SH-SY5Y (cell line): ENCODE measurements around the gene CLCF1.

Experiments used
- GATA2 ChIP-seq: IDR thresholded peaks from 2 replicates; pipeline ENCODE4 v1.6.1; 2011; ENCODE audit warnings: mild to moderate bottlenecking, low read depth, low read length
- GATA3 ChIP-seq: IDR thresholded peaks from 2 replicates; pipeline ENCODE4 v1.6.1; 2011; ENCODE audit warnings: low read depth, mild to moderate bottlenecking, low read length, moderate library complexity

Gene CLCF1

GRCh38 chr11:67372993-67373647 lies at the start of gene CLCF1:
Gene CLCF1, minus strand, starts transcription at chr11:67373598. Its CDS starts 59 bp downstream, at chr11:67373539.
- TF ChIP-seq GATA3 (no peak), GATA2 (no peak)

- TF ChIP-seq GATA3 (no peak), GATA2 (no peak)
Observed at GRCh38 chr11:67422891-67423290, 49.5 kb upstream of the CLCF1 start.

DNA sequence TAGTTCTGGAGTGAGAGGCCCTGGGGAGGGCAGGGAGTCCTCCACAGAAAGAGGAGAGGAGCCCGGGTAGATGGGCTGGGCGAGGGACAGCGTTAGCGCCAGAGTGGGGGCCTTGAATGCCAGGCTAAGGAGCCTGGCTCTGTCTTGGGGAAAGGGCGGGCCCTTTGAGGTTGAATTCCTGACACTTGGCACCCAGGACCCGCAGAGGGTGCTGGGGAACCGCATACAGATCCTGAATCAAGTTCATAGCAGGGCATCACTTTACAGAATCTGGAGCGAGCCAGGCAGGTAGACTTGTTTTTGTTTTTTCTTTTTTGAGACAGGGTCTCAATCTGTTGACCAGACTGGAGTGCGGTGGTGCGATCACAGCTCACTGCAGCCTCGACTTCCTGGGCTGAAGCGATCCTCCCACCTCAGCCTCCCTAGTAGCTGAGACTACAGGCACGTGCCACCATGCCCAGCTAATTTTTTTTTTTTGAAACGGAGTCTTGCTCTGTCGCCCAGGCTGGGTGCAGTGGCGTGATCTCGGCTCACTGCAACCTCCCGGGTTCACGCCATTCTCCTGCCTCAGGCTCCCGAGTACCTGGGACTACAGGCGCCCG lies 48.1 kb upstream of the CLCF1 start:
- no peak for TF ChIP-seq GATA3
- no peak for TF ChIP-seq GATA2

DNA sequence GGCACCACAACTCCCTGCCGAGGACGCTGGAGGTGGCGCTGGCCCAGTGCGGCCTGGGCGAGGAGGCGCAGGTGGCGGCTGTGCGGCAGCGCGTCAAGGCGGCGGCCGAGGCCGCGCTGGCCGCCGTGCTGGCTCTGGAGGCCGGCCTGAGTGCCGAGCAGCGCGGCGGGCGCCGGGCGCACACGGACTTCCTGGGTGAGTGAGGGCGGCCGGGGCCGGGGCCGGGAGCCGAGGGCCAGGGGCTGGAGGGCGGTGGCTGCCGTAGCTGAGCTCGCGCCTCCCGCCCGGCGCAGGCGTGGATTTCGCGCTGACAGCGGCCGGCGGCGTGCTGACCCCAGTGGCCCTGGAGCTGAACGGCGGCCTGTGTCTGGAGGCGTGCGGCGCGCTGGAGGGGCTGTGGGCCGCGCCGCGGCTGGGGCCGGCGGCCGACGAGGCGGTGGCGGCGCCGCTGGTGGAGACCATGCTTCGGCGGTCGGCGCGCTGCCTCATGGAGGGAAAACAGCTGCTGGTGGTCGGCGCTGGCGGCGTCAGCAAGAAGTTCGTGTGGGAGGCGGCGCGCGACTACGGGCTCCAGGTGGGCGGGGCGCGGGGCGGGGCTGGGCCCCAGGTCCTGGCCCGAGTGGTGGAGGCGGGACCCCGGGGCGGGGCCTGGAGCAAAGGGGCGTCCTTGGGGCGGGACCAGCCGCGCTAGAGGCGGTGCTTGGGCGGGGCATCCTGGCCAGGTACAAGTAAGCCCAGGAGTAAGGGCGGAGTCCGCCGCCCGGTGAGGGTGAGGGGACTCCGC lies 47.4 kb upstream of the CLCF1 start:
- TF ChIP-seq GATA2: no peak
- no peak for TF ChIP-seq GATA3

DNA sequence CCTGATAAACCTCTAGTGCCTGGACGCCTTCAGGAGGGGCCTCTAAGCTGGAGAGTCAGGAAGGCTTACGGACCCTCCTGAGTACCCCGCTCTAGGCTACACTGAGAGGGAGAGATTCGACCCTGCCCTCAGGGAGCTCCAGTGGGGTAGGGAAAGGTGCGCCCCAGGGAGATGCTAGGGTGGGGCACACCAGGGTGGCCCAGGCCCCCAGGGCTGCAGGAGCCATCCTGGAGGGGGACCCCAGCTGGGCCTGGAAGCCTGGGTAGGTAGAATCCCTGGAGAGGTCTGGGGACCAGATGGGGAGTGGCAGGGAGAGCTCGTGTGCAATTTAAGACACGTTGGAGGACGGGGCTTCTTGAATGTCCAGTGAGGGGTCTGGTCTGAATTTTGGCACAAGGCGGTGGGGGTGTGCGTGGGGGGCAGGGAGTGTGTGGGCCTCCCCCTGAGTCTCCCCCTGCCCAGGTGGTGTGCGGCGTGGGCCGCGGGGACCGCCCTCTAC lies 46.8 kb upstream of the CLCF1 start:
- TF ChIP-seq GATA3: no peak
- TF ChIP-seq GATA2: no peak

DNA sequence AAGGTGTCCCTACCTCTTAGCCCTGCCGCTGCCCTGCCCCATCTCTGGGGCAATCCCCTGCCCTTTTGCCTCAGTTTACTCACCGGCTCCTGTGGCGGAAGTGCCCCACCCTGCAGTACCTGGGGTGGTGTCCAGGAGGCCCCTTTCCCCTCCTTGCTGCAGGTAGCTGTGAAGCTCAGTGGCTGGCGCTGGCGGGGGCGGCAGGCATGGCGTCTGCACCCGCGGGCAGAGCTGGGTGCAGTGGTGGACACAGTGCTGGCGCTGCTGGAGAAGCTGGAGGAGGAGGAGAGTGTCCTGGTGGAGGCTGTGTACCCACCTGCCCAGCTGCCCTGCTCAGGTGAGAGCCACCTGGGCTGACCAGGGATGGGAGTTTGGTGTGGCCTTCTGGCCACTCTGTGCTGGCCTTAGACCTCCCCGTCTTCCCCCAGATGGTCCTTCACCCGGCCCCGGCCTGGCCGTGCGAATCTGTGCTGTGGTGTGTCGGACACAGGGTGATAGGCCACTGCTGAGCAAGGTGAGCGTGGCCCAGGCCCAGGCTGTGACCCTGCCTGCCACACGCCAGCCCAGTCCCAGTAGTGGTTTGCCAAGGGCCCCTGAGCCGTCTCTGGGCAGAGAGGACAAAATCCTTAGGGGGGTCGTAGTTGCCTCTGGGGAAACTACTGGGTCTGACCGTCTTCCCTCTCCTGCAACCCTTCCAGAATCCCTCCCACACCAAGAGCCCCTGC lies 46.1 kb upstream of the CLCF1 start:
- TF ChIP-seq GATA2 (no peak), GATA3 (no peak)

DNA sequence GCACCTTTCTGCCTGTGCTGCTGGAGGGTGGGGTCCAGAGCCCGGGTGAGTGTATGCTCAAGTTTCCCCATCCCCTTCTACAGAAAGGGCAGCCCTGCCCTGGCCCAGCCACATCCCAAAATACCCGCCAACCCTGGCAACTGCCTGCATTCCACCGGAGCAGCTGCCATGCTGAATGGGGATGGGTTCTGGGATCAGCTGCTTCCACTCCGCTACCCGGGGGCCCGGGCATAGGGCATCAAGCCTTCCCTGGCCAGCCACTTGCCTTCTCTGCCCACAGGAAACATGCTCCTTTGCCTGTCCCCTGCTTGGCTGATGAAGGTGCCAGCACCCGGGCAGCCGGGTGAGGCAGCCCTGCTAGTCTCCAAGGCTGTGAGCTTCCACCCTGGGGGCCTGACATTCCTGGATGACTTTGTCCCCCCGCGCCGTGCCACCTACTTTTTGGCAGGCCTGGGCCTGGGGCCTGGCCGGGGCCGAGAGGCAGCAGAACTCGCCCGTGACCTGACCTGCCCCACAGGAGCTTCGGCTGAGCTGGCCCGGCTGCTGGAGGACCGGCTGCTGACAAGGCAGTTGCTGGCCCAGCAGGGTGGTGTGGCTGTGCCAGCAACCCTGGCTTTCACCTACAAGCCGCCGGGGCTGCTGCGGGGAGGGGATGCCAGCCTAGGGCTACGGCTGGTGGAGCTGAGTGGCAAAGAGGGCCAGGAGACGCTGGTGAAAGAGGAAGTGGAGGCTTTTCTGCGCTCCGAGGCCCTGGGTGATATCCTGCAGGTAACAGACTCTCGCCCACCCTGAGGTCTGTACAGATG lies 45.3 kb upstream of the CLCF1 start:
- no peak for TF ChIP-seq GATA3
- TF ChIP-seq GATA2: no peak

- TF ChIP-seq GATA2 (no peak), GATA3 (no peak)
Observed at GRCh38 chr11:67417425-67417824, 44.0 kb upstream of the CLCF1 start.

- no peak for TF ChIP-seq GATA3
- TF ChIP-seq GATA2: no peak
Observed at GRCh38 chr11:67416416-67417335, 43.3 kb upstream of the CLCF1 start.

- TF ChIP-seq GATA2 (no peak), GATA3 (no peak)
Observed at GRCh38 chr11:67415501-67416304, 42.3 kb upstream of the CLCF1 start, which contains the start of gene CARNS1. Gene CARNS1, plus strand, starts transcription at chr11:67415678. Its CDS starts 522 bp downstream, at chr11:67416200.

DNA sequence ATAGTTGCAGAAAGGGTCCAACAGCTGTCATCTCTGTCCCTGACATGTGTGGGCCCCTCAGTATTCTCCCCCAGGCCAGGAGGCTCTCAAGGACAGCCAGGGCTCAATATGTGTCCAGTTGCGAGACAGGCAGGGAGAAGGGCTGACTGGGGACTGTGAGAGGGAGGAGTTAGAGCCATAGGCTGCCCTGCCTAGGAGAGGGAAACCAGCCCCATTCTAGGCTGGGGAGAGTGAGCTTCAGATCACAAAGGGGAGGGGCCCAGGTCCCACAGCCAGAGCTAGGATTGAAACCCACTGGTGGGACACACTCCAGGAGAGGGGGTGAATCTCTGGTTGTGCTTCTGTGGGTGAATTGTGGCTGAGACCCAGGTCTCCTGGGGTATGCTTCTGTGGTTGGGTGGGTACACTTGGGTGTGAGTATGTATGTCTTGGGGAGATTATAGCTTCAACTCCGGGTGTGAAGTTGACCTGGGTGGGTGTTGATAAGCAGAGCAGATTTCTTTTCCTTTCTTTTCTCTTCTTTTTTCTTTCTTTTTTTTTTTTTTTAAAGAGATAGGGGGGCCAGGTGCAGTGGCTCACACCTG lies 40.0 kb upstream of the CLCF1 start:
- TF ChIP-seq GATA2 (no peak), GATA3 (no peak)
